HG03159 (cell line): Measurements from ENCODE around the gene CEP170.
"Not testable (repeated sequence)": the region's sequence is repeated elsewhere in the genome, so short reads cannot be mapped to it uniquely, and the experiment has no call there.

Experiments used
- ATAC-seq: cut with Tn5 transposase; IDR thresholded peaks from one replicate; pipeline ENCODE4 v1.9.1; 2021; ENCODE audit warnings: mild to moderate bottlenecking, moderate library complexity; ENCODE audit not compliant: unreplicated experiment

CEP170 gene

DNA sequence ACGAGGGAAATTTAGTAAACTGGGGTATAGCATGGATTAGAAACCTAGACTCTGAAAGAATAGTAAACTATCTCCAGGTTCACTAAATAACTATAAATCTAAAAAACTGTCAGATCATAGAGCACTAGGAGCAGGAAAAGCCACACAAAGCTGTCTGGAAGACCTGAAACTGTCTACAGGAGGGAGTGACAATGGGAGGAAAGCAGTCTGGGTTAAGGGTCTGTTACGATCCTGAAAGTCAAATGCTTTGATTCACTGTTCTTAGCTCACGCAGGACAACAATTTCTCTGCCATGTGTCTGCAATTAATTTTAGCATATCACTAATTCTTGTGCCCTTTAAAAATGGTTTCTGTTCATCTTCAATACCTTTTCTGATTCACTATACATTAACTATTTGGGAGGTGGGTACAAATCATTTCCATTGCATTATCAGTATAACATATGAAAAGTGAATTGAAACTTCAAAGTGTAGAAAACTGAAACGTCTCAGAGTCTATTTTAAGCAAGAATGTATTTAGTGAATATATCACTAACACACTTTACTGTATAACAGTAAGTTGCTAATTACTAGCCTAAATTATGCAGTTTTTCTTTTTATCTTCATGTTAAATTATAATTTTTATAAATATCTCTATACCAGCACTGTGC is 18.4 kb downstream of the CEP170 start:
- ATAC-seq, result no peak

DNA sequence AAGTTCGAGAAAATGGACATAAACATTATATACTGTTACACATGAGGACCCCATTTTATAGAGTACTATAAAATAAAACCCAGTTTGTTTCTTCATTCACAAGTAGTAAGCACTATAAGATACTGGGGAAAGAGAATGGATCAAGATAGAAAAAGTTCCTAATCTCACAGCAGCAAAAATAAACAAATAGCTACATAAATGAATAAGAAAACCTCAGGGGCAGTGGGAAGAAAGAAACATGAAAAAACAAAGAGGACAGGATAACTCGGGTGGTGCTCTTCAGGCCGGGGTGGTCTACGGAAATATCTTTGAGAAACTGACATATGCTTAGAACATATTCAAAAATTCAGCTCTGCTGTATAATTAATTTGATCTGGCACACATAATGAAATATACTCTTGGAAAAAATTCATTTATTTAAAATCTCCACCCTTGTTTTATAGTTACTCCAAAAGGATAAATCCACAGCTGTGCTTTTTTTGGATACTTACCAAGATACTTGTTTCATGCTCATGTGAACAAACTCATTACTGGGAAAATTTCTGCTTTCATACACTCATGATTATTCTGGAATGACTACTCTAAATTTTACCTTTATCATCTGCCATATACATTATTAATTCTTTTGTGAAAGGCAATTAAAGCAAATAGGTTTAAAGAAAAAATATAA is 20.0 kb downstream of the CEP170 start:
- no peak for ATAC-seq

DNA sequence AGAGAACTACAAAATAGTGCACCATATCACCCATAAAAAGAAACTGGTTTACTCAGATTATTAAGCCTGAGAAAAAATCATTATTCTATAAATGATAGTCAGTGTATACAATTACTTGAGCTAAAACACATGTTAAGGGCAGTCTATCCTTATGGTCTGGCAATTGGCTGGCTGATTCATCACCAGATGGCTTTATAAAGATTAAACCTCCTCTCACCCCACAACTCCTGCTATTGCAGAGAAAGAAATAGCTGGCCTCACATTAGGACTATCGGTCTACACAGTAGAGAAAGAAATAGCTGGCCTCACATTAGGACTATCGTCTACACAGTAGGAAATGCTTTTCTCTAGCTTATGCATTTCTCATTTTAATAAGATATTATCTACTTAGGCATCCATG is 21.2 kb downstream of the CEP170 start:
- ATAC-seq, result no peak

DNA sequence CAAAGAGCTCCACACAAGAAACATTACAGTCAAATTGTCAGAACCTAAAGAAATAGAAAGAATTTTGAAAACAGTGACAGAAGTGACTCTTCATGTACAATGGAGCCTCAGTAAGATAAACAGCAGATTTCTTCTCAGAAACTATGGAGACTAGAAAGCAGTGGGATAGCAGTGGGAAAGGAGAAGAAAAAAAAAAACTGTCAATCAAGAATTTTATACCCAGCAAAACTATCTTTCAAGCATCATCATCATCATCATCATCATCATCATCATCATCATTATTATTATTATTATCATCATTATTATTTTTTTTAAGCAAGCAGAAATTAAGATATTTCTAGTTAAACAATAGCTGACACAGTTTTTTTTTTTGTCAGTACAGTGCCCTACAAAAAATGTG is 24.2 kb downstream of the CEP170 start:
- ATAC-seq, result no peak

DNA sequence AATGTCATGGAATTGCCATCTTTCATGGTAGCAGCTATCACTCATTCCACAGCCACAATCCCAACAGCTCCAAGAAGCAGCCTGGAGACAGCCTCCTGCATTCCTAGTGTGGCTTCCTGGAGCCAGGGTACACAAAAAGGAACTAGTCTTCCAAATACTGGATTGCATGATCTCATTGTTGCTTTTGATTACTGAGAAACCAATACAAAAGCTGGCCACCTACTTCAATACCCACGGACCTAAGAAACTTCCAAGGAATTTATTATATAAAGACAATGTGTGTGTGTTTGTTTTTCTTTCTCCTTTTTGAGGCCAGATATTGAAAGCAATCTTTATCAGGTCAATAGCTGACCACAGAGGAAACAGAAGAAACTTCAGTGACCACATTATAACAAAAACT is 25.6 kb downstream of the CEP170 start:
- no peak for ATAC-seq

DNA sequence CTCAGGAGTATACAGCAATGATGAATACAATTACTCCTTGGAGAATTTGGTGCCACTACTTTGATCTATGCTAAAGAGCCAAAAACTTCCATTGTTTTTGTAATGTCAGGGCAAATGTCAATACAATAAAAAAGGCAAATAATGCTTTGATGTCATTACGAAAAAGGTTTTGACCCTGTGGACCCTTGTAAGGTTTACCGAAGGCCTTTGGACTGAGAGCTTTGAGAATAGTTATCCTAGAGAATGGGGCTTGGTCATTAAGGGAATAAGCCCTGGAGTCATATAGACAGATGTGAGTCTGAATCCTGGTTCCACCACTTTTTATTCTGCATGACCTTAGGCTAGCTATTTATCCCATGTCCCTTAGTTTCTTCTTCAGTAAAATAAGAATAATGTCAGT is 27.5 kb downstream of the CEP170 start:
- no peak for ATAC-seq

DNA sequence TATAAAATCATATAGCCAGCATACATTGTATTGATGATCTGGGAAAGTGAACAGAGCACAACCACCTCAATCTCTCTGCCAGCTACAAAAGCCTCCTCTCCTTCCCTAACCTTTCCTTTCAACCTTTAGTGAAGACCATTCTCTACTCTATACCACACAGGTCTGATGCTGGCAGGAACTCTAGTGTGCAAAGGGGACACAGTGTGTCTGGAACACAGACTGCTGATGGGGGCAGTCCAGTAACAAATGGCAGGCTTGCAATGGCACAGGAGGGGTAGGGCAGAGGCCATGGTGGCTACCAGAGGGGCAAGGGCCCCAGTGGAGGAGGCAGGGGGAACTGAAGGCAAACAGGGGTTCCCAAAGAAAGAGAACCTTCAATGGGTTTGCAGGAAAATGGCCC is 37.0 kb downstream of the CEP170 start:
- no peak for ATAC-seq

DNA sequence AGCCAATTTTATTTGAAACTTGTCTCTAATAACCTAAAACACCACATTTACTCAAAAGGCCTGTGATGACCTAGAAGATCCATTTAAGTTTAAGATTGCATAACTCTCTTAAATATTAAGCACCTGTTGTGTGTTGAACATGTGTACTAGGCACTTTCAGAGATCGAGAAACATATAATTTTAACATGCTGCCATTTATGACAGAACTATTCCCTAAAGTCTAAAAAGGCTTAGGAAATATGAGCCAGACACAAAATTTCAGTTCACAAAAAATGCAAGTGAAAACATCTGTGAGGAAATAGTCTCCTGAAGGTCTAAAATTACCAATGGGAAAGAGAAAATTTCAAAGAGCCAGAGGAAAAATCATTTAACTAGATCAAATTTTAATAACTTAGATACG is 37.7 kb downstream of the CEP170 start:
- no peak for ATAC-seq

DNA sequence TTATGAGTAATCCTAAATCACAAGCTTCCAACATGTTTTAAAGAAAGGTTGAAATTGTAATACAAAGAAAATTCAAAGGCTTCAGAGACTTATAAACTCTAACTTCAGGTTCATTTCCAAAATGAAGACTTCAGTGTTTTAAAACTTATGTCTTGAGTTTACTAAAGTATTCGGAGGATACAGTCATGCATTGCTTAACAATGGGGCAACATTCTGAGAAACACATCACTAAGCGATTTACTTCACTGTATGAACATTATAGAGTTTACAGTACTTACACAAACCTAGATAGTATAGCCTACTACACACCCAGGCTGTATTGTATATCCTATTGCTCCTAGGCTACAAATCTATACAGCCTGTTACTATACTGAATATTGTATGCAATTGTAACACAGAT is 38.3 kb downstream of the CEP170 start:
- ATAC-seq, result no peak

DNA sequence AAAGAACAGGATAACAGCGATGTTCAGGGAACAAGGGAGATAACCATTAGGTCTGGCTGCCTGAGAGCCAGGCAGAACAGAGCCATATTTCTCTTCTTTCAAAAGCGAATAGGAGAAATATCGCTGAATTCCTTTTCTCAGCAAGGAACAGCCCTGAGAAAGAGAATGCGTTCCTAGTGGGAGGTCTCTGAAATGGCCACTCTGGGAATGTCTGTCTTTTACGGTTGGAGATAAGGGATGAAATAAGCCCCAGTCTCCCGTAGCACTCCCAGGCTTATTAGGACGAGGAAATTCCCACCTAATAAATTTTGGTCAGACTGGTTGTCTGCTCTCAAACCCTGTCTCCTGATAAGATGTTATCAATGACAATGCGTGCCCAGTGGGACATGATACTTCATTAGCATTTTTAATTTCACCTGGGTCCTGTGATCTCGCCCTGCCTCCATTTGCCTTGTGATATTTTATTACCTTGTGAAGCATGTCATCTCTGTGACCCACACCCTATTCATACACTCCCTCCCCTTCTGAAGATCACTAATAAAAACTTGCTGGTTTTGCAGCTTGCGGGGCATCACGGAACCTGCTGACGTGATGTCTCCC is 39.7 kb downstream of the CEP170 start:
- ATAC-seq, result not testable (repeated sequence)

DNA sequence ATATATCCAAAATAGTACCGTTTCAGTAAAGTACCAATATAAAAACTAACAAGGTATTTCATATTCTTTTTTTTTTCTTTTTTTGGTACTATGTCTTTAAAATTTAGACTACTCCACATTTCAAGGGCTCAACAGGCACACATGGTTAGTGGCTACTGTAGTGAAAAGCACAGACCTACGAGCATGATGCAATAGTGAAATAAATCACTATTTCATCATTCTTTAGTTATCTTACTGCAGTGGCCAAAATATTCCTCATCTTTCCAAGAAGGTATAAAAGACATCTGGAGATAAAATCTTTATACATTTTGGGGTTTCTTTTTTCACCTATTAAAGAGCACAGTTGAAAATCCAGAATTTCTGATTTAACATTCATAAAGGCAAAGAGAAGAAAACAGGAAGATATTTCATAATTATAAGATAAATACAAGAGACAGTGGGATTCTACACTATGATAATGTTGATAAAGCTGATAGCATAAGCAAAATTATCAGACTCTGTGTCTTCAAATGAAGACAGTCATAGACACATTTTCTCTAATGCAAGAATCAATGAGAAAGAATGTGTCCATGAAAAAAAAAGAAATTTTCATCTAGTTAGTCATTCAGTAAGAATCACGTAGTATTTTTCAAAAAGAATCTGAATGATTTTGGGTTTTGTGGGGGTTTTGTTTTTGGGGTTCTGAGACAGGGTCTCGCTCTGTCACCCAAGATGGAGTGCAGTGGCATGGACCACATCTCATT is 41.9 kb downstream of the CEP170 start:
- ATAC-seq, result no peak

DNA sequence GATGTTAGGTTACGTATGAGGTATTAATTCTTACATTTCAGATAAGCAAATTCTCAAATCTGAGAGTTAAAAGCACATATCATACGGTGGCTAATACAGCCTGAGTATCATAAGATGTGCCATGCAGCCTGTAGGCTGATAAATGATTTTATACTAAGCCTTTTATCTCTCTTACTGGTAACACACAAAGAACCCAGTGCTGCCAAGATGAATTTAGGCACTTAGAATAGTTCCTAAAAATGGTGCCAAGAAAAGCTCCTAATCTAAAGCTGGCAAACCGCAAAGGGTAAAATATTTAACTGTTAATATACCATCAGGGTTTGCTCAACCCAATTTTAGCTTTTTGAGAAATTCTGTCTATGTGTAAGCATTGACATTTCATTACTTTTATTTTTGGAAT is 43.1 kb downstream of the CEP170 start:
- not testable (repeated sequence) for ATAC-seq

DNA sequence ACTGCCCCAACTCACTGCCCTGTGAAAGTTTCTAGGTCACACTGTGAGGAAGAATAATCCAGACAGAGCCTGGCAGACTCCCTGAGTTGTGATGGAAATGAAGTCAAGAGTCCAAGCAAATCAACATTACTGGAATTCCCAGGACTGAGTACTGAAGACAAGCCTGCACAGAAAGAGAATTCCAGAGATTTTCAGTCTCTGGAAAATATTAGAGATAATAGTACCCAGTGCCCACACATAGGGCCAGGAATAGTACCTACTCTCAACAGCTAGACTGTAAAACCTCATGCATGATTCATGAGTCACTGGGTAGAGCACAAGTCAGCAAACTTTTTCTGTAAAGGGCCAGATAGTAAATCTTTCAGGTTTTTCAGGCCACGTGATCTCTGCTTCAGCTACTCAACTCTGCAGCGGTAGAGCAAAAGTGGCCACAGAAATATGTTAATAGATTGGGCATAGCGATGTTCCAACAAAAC is 50.0 kb downstream of the CEP170 start:
- not testable (repeated sequence) for ATAC-seq

DNA sequence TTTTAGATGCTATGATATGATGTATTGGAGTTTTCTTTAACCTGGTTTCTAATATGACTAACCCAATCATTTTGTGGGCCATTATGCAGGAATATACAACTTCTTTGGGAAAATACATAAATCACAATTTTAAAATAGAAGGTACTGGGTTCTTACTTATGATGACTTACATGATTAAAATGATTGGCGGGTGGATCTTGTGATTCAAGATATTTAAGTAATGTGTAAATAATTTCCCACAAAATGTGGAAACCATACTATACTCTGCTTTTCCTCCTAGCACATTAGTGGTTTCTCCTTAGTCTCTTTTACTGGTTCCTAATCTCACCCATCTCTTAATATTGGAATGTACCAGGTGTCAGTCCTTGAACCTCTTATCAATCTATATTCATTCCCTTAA is 50.7 kb downstream of the CEP170 start:
- not testable (repeated sequence) for ATAC-seq

DNA sequence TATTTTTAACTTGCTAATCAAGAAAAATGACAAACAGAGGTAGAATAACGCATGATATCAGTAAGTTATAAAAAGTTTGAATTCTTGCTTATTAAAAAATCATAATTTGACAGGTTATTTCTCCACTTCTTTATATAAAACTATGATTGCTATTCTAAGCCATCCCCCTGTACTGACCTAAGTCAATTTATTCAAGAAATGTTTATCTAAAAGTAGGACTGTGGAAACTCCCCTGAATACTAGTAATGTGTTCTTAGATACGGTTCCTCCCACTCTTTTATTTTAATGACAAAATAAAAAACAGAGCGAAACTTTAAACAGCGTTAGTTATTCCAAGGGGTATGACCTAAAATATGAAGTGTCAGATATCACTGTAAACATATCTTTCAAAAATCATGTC is 51.9 kb downstream of the CEP170 start:
- not testable (repeated sequence) for ATAC-seq

DNA sequence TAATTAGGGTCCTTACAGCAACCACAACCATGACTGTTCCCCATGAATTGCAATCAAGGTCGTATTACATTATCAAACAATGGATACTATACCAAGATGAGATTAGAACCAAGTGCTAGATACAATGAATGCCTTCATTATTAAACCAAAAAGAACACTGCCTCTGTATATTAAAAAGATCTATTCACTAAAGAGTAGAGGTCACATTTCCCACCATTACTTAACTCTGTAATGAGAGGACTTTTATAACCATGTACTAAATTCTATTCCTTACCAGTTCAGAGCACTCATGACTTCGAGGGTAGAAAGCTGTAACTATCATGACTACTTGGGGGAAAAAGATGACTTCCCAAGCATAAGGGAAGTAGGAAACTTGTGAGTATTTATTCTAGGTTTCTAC is 53.8 kb downstream of the CEP170 start:
- ATAC-seq, result not testable (repeated sequence)

DNA sequence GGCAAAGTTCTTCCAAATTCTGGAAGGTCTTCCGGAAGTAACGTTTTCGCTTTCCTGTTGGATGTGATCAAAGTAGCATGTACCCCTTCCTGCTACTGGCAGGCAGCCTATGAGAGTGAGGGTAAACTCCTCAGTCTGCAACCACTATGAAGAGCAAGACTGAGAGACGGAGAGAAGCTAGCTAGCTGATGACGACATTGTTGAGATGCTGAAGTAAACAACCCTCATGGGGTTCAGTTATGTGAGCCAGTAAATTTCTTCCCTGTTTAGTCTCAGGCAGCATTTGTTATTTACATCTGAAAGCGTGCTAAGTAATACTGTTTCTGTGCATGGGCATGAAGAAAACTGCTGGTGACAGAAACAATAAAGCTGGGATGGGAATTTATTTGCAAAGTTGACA is 57.6 kb downstream of the CEP170 start:
- ATAC-seq, result not testable (repeated sequence)

DNA sequence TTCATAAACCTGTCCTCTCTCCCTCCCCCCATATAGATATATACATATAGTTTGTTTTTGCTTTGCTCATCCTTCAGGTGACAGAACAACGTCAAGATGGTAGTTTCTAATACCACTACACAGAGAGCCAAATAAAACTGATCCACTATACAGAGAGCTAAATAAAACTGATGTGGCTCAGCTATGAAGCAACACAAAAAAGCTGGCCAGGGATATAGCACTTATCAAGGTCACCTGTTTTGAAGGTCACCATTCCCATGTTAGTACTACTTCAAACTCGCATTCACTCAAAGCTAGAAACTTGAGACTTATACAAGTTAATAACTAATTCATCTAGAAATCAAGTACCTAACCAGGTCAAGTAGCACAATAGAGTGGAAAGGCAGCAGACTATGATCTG is 61.8 kb downstream of the CEP170 start:
- not testable (repeated sequence) for ATAC-seq

DNA sequence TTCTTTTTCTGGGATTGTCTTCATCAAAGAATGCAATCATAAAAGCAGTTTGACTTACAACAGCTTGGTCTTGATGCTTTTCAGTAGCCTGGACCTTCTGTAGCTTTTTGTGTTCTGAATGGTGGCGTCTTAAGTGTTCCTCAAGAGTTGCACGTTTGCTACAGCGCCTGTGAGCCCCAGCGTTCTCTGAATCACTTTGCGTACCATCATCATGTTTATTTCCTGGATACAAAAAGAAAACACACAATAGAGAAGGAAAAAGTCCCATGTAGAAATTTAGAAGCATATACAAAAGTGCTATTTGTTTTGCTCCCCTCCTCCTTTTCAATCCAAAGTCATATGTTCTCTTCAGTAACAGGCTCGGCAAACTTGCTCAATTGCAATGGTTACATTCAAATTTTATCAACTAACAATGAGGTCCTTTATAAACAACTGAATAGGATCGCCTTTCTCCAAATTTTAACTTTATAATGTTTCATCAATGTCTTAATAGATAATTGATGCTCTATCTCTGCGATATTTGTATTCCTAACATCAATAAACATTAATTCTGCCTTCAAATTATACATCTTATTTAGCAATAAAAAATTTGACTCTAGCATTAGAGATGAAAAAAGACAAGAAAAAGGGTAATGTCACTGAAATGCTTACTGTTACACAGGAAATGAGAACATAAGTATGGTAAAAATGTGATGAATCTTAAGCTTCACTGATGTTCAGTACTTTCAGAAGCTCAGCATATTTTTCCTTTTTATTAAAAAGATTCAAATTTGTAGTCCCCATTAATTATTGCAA is 68.7 kb downstream of the CEP170 start:
- ATAC-seq, result not testable (repeated sequence)

DNA sequence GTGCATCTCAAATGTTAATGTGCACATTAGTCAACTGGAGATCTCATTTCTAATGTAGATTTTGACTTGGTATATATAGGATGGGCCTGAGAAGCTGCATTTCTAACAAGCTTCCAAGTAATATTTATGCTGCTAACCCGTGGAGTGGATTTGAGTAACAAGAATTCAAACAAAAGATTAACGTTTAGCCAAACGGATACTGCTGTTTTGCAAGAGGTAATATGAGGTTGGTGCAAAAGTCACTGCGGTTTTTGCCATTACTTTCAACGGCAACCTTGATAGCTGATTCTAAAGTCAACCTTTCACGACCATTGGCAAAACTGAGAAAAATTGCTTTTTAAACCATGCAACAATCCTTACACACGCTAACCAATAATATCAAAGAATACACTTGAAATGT is 70.3 kb downstream of the CEP170 start:
- ATAC-seq, result not testable (repeated sequence)

DNA sequence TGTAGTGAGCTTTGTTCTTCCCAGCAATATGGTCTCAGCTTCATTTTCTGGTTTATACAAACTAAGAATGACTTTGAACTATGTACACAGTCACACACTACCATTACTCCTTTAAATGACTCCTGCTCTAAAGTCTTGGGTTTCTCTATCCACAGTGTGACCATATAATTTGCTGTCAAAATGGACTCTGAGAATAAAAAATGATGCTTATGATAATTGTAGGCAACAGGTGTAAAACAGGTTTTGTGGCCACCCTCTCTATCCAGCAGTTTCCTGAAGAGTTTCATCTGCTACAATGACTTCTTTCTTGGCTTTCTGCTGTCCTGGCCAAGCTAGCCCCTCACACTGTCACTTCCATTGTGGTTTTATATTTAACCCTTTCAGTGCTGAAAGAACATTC is 71.4 kb downstream of the CEP170 start:
- not testable (repeated sequence) for ATAC-seq
